DMS79 (cell line): ENCODE data around the gene ATP5MC2.
"Not testable (repeated sequence)": the region's sequence is repeated elsewhere in the genome, so short reads cannot be mapped to it uniquely, and the experiment has no call there.

Experiments used
- DNase-seq: peaks from one replicate; lab custom pipeline; 2025; lab: John Stamatoyannopoulos, UW

ATP5MC2 gene

DNA sequence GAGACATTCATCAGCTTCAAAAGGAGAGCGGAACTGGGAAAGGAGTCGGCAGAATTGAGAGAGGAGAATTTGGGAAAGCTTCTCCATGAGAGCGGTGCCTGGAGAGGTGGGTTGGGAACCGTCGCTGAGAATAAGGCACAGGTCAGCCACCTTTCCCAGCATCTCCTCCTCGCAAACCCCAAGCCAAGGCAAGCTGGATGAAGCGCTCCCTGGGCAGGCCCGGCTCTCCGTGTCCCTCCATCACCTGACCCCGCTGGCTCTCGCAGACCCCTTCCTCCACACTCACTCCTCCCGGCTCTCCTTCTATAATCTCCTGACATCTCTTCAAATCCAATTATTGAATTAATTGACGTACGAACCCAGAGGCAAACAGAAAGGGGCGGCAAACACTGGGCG lies 18.9 kb upstream of the ATP5MC2 start:
- DNase-seq, result no peak

- no peak for DNase-seq
Measured at GRCh38 chr12:53688134-53688533, 12.3 kb upstream of the ATP5MC2 start.

- DNase-seq, result no peak
Measured at GRCh38 chr12:53686436-53686835, 10.6 kb upstream of the ATP5MC2 start.

DNA sequence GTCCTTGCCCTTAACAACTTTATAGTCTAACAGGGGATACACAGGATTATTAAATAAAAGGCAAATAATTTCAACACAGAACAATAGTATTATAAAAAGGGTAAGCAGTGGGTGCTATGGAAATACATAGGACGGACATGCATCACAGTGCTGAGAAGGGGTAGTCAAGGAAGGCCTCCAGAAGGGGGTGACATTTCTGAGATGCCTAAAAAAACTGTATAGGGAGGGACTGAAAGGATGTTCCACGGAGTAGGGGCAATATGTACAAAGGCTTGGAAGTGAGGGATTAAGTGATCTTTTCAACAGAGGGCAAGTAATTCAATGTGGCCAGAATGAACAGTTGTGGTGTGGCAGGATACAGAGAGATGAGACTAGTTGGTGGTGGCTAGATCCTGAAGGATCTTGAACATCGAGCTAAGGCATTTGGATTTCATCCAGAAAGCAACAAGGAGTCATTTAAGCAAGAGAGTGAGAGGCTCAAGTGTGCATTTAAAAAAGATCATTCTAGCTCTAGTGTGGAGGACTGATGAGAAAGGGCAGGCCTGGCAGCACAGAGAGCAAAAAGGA lies 8.9 kb upstream of the ATP5MC2 start:
- DNase-seq, result no peak

DNA sequence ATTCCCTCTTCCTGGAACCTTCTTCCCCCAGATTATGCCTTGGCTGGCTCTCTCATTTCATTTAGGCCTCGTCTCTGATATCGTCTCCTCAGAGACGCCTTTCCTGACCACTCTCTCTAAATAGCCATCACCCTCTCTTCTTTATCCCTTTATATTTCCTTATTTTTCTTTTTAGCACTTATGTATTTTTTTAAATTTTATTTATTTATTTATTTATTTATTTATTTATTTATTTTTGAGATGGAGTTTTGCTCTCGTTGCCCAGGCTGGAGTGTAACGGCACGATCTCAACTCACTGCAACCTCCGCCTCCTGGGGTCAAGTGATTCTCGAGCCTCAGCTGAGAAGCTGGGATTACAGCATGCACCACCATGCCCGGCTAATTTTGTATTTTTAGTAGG lies 8.1 kb upstream of the ATP5MC2 start:
- DNase-seq, result no peak

- DNase-seq, result no peak
Measured at GRCh38 chr12:53683494-53683893, 7.6 kb upstream of the ATP5MC2 start.

DNA sequence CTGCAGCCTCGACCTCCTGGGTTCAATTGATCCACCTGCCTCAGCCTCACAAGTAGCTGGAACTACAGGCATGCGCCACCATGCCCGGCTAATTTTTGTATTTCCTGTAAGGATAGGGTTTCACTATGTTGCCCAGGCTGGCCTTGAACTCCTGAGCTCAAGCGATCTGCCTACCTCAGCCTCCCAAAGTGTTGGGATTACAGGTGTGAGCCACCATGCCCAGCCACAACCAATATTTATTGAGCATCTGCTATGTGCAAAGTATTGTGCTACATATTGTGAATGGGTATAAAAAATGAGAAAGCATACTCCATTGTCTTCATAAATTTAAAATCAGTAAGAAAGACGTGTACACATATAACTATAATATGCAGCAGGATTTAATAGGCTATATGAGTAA lies 4.2 kb upstream of the ATP5MC2 start:
- DNase-seq, result not testable (repeated sequence)

DNA sequence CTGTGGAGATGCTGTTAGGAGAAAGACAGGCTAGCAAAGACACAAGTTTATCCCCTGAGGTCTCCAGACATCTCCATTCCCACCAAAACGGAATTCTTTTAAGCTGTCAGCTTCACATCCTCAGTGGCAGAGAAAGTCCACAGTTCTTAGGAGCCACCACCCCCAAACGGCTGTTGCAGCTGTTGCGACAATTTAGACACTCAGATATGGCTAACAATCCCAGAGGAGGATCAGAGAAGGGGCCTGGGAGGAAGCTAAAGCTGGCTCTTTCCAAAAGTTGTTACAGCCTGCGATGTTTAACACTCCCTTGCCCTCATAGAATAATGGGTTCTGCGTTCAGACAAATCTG lies 1.9 kb upstream of the ATP5MC2 start:
- DNase-seq, result no peak

GRCh38 chr12:53677016-53677799 lies 1.3 kb upstream of the ATP5MC2 start:
- no peak for DNase-seq

DNA sequence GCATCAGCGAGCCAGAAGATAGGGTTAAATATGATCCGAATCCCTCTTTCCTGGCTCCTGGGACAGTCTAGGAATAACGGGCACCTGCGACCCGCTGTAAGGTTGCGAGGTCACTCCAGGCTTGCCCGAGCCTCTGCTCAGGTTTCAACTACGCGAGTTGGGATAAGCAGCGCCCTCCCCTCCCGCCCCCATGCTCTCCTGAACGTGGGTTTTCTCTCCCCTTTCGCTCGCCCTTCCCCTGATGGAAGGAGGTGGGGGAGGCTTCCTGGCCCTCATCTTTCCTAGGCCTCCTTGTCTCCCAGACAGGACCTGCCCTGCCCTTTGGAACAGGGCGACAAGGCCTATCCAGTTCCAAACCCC lies 753 bp upstream of the ATP5MC2 start:
- DNase-seq, result no peak

DNA sequence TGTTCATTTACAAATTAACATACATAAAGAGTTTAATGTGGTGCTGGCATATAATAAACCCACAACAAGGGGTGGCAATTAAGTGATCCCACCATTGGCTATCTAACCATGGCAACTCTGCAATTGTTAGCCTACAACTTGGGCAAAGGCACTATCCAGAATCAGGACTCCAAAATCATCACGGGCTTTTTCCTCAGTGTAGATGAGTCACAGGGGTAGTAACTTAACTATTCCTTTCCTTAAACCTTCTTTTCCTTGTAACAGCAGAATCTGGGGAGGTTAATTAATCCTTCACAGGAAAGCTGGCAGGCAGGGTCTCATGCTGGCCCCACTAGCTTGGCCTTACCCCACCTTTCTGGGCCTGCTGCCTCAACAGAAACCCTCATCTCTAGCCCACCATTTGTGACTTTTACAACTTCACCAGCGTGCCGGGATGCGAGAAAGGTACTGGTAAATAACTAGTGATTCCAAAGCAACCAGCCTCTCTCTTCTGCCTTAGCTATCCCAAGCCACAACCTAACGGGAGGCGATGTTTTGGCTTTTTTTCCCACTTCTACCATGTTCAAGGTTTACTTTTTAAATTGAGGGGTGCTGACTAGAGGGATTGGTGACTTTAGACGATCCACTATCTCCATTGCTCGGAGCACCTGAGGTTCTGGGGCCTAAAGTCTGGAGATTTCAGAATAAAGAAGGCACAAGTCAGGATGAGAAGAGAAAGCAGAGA lies 744 bp downstream of the ATP5MC2 start:
- no peak for DNase-seq

DNA sequence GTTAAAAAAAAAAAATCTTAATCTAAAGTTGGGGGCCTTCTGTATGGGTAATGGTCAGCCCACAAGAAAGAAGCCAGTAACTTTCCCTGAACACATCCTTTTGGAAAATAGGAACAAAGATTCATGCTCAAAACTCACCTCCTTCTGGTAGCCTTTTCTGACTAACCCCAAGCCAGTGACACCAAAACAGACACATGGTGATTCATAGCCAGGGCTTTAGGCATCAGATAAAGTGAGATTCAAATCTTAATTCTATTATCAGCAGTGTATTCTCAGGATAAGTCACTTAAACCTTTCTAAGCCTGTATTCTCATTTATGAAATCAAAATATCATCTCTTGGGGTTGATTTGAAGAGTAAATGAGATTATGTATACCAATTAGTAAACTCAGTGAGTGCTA lies 4.9 kb downstream of the ATP5MC2 start:
- DNase-seq, result no peak

DNA sequence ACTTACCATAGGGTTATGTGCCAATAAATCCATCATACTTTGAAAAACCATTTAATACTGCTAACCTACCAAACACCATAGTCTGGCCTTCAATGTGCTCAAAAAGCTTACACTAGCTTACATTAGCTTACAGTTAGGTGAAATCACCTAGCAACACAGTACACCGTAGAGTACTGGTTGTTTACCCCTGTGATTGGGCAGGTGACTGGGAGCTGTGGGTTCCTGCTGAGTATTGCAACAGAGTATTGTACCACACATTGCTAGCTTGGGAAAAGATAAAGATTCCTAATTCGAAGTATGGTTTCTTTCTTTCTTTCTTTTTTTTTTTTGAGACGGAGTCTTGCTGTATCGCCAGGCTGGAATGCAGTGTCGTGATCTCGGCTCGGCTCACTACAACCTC lies 5.6 kb downstream of the ATP5MC2 start:
- DNase-seq, result no peak

GRCh38 chr12:53667080-53667479 lies 8.8 kb downstream of the ATP5MC2 start:
- no peak for DNase-seq

DNA sequence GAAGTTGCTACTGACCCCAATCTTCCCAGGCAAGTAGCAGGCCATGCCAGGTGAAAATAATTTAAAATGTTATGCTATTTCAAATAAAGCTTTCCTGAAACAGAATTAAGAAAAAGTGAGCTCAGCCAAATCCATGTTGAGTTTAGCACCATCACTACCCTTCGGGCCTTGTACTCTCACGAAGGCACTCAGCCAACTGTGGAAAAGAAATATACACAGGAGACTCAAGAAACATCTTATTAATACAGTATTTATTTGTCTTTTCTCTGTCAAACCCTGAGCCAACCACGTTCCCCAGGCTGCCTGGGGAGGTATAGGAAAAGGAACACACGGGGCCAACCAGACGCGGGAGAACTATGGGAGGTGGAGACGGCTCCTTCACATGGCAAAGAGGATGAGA lies 10.9 kb downstream of the ATP5MC2 start:
- DNase-seq, result no peak

DNA sequence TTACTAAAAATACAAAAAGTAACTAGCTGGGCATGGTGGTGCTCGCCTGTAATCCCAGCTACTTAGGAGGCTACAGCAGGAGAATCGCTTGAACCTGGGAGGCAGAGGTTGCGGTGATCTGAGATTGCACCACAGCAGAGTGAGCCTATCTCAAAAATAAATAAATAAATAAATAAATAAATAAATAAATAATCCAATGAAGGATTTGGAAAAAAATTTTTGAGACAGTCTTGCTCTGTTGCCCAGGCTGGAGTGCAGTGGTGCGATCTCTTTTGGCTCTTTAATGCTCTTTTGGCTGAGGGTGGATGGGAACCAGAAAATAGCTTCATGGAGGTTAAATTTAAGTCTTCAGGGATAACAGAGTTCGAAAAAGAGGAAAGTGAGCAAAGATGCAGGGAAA lies 11.7 kb downstream of the ATP5MC2 start:
- DNase-seq, result no peak

DNA sequence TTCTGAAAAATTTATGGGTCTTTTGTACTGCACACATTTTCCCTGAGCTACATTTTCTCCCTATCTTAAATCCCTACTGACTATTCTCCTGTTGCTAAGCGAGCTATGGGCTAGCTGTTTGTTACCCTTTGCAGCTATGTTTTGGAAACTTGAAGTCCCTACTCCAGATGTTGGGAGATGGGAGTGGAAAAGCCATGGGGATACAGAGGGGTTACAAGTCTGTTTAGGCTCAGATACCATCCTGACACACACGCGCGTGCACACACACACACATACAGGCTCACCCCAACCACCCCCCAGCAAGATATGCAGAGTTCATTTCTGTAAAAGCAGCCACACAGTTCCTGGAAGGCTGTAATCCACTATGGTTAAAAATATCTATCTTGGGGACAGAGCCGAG lies 15.8 kb downstream of the ATP5MC2 start:
- DNase-seq, result no peak

- no peak for DNase-seq
Measured at GRCh38 chr12:53659571-53659981, 16.3 kb downstream of the ATP5MC2 start.

GRCh38 chr12:53659011-53659551 lies 16.8 kb downstream of the ATP5MC2 start:
- no peak for DNase-seq

DNA sequence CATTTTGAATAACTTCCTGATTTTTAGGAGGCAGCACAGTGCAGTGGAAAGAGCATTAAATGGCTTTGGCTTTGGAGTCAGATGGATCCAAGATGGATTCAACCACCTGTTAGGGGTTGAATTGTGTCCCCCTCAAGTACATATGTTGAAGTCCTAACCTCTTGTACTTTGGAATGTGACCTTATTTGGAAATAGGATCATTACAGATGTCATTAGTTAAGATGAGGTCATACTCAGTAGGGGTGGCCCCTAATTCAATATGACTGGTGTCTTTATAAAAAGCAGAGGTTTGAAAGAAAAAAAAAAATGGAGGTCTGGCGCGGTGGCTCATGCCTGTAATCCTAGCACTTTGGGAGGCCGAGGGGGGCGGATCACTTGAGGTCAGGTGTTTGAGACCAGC lies 18.8 kb downstream of the ATP5MC2 start:
- DNase-seq, result no peak

- no peak for DNase-seq
Measured at GRCh38 chr12:53653595-53653994, 22.3 kb downstream of the ATP5MC2 start.

DNA sequence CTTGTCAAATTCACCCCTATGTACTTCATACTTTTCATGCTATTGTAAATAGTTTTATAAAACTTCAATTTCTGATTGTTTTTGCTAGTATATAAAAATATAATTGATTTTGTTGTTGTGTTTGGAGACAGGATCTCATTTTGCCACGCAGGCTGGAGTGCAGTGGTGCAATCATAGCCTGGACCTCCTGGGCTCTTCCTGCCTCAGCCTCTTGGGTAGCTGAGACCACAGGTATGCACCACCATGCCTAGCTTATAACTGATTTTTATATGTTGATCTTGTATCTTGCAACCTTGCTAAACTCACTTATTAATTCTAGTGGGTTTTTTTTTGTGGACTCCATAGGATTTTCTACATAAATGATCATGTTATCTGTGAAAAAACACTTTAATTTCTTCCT lies 23.5 kb downstream of the ATP5MC2 start:
- DNase-seq, result no peak

DNA sequence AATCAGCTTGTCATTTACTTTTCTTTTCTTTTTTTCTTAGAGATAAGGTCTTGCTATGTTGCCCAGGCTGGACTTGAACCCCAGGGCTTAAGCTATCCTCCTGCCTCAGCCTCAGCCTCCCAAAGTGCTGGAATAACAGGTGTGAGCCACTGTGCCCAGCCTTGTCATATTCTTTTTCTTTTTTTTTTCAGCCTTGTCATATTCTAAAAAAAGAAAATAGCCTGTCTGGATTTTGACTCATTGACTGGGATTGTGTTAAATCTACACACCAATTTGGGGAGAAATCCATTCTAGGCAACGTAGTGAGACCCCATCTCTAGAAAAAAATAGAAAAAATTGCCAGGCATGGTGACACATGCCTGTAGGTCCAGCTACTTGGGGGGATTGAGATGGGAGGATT lies 24.1 kb downstream of the ATP5MC2 start:
- DNase-seq, result no peak
